Measurements from ENCODE around the gene ZNF688. TPM values are rescaled to one million over a fixed set of nuclear protein-coding genes. Genes with fewer than 3 reads are reported as not detected.

ZNF688 gene
- total and polyA plus RNA-seq, 2 of the 13 experiments (the other 11 are each of a cell fraction or from before 2014, with no cell fraction given) = 2.4 to 5.4 TPM

DNA sequence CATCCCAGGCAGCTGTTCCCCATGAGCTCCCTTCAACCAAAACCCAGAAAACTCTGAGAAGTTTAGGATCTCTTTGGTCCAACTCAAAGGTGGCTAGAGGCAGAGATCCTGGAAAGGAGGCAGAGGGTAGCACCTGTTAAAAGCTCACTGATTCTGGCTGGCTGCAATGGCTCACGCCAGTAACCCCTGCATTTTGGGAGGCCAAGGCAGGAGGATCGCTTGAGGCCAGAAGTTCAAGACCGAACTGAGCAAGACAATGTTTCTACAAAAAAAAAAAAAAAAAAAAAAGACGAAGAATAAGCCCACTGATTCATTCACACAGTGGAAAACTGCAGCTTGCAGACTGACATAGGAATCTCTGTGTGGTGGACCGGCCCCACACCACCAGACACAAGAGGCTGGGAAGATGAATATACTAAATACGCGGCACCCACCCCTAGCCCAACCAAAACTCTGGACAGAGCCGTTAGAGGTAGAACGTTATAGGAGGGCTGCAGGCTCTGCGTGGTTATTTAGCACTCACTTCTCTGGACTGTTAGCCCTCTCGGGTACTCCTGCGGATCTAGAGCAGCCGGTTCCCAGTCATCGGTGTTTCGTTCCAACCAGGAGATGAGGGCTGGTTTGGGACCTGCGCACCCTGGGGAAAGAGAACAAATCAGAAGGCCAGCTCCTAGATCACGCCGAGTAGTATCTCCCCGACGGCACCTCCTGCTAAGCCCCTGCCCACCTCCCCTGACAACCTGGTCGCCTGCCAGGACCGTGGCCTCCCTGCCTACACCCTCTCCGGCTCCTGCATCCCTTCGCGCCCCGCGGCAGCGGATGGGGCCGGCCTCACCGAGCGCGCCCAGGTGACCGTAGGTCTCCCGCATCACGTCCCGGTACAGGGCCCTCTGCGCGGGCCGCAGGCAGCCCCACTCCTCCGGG, 37.8 kb upstream of the ZNF688 start (continued):
- TF ChIP-seq ZSCAN22 (CRISPR knock-in tag; IDR thresholded peaks at IDR 0.05) (0 out of 2 replicates have a peak, but pooled peaks have one; percentile 9), KLF11 (CRISPR knock-in tag; IDR thresholded peaks at IDR 0.05) (no peak), PITX1 (CRISPR knock-in tag; IDR thresholded peaks at IDR 0.05) (0 out of 2 replicates have a peak, but pooled peaks have one; percentile 13), ZNF20 (CRISPR knock-in tag; IDR thresholded peaks at IDR 0.05) (0 out of 2 replicates have a peak, but pooled peaks have one; percentile 35), ZNF225 (CRISPR knock-in tag; IDR thresholded peaks at IDR 0.05) (peak; percentile 95), ZNF569 (CRISPR knock-in tag; IDR thresholded peaks at IDR 0.05; ENCODE audit: borderline replicate concordance) (peak; percentile 96; the same call in 1 of the 2 replicates), ARID2 (CRISPR knock-in tag; IDR thresholded peaks at IDR 0.05; ENCODE audit: borderline replicate concordance) (peak; percentile 79; the same call in 1 of the 2 replicates), XRCC5 (optimal IDR thresholded peaks at IDR 0.05; ENCODE audit: low read length) (peak; percentile 7), ZNF589 (CRISPR knock-in tag; conservative IDR thresholded peaks at IDR 0.05) (peak; percentile 32; the same call in 1 of the 2 replicates), ZNF781 (CRISPR knock-in tag; IDR thresholded peaks at IDR 0.05; ENCODE audit: borderline replicate concordance, not compliant biosample characterization) (no peak), KAT7 (CRISPR knock-in tag; IDR thresholded peaks at IDR 0.05; ENCODE audit: borderline replicate concordance) (no peak; the same call in 1 of the 2 replicates), ZNF331 (CRISPR knock-in tag; IDR thresholded peaks at IDR 0.05) (peak; percentile 44; the same call in 1 of the 2 replicates), DNMT1 (CRISPR knock-in tag; IDR thresholded peaks at IDR 0.05) (peak; percentile 81; the same call in 1 of the 2 replicates), MBD4 (IDR thresholded peaks at IDR 0.05; ENCODE audit: borderline replicate concordance, low read length) (no peak)
- TF ChIP-seq, protein P1, sequence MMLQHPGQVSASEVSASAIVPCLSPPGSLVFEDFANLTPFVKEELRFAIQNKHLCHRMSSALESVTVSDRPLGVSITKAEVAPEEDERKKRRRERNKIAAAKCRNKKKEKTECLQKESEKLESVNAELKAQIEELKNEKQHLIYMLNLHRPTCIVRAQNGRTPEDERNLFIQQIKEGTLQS (CRISPR knock-in tag; IDR thresholded peaks at IDR 0.05) = peak; percentile 13; the same call in 1 of the 2 replicates
- TF ChIP-seq, protein P2, sequence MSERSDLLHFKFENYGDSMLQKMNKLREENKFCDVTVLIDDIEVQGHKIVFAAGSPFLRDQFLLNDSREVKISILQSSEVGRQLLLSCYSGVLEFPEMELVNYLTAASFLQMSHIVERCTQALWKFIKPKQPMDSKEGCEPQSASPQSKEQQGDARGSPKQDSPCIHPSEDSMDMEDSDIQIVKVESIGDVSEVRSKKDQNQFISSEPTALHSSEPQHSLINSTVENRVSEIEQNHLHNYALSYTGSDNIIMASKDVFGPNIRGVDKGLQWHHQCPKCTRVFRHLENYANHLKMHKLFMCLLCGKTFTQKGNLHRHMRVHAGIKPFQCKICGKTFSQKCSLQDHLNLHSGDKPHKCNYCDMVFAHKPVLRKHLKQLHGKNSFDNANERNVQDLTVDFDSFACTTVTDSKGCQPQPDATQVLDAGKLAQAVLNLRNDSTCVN (CRISPR knock-in tag; IDR thresholded peaks at IDR 0.05; ENCODE audit: borderline replicate concordance) = peak; percentile 66; the same call in 1 of the 2 replicates
- TF ChIP-seq, protein P3, sequence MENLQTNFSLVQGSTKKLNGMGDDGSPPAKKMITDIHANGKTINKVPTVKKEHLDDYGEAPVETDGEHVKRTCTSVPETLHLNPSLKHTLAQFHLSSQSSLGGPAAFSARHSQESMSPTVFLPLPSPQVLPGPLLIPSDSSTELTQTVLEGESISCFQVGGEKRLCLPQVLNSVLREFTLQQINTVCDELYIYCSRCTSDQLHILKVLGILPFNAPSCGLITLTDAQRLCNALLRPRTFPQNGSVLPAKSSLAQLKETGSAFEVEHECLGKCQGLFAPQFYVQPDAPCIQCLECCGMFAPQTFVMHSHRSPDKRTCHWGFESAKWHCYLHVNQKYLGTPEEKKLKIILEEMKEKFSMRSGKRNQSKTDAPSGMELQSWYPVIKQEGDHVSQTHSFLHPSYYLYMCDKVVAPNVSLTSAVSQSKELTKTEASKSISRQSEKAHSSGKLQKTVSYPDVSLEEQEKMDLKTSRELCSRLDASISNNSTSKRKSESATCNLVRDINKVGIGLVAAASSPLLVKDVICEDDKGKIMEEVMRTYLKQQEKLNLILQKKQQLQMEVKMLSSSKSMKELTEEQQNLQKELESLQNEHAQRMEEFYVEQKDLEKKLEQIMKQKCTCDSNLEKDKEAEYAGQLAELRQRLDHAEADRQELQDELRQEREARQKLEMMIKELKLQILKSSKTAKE (CRISPR knock-in tag; IDR thresholded peaks at IDR 0.05; ENCODE audit: borderline replicate concordance) = peak; percentile 62
- TF ChIP-seq, protein P4, sequence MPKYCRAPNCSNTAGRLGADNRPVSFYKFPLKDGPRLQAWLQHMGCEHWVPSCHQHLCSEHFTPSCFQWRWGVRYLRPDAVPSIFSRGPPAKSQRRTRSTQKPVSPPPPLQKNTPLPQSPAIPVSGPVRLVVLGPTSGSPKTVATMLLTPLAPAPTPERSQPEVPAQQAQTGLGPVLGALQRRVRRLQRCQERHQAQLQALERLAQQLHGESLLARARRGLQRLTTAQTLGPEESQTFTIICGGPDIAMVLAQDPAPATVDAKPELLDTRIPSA (CRISPR knock-in tag; IDR thresholded peaks at IDR 0.05; ENCODE audit: borderline replicate concordance) = 0 out of 2 replicates have a peak, but pooled peaks have one; percentile 16
- TF ChIP-seq, protein P5, sequence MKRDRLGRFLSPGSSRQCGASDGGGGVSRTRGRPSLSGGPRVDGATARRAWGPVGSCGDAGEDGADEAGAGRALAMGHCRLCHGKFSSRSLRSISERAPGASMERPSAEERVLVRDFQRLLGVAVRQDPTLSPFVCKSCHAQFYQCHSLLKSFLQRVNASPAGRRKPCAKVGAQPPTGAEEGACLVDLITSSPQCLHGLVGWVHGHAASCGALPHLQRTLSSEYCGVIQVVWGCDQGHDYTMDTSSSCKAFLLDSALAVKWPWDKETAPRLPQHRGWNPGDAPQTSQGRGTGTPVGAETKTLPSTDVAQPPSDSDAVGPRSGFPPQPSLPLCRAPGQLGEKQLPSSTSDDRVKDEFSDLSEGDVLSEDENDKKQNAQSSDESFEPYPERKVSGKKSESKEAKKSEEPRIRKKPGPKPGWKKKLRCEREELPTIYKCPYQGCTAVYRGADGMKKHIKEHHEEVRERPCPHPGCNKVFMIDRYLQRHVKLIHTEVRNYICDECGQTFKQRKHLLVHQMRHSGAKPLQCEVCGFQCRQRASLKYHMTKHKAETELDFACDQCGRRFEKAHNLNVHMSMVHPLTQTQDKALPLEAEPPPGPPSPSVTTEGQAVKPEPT (CRISPR knock-in tag; IDR thresholded peaks at IDR 0.05; ENCODE audit: low read depth) = peak; percentile 79

All from HepG2 (cell line).